GM21381 (cell line): ENCODE data around the gene PLXND1.

ENCODE experiments used
- ATAC-seq: cut with Tn5 transposase; IDR thresholded peaks from one replicate; pipeline ENCODE4 v1.9.1; 2021; ENCODE audit warnings: mild to moderate bottlenecking, moderate library complexity; ENCODE audit not compliant: unreplicated experiment

Gene PLXND1

DNA sequence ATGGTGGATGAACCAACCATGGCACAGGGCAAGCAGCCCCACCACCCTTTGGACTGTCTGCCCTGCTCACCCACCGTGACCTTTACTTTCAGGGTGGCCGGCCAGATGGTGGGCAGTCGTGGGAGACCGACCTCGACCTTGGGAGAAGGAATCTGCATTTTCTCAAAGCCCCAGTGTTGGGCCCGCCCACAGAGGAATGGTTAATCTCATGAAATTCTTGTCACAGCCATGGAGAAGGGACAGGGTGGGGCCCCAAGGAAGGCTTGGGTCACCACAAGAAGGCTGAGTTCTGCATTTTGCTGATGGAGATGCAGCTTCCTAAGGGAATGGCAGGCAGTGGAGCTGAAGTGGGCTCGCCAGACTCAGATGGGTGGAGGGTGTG lies 2.9 kb downstream of the PLXND1 start:
- ATAC-seq: no peak

DNA sequence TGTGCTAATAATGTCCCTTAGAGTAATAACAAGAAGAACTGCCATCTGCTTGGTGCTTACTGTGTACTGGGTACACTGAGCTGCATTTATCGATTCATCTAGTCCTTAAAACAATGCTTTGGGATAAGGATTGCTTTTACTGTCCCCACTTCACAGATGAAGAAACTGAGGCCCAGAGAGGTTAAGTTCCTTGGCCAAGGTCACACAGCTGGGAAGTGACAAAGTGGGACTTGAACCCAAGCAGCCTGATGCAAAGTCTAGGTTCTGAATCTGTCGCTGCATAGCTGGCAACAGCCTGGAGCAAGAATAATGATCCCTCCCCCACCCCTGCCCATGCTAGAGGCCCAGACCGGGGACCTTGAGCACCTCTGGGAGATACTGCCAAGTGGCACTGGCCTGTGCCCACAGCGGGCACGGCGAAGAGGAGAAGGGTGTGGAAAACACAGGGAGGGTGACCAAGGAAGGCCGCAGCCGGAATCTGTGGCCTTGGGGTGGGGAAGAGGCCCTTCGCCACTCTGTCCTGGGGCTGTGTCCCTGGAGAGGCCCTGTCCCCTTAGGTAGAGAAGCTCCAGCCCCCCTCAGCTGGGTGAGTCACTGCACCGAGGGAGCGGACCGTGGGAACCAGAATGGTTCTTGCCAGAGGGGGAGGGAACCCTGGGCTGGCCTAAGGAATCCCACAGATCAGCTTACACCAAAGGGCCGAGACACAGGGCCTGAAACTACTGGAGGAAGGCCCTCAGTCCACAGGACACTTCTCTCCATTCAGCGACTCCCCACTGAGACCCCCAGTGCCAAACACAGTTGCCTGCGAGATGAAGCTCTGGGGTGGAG lies 3.5 kb downstream of the PLXND1 start:
- no peak for ATAC-seq

DNA sequence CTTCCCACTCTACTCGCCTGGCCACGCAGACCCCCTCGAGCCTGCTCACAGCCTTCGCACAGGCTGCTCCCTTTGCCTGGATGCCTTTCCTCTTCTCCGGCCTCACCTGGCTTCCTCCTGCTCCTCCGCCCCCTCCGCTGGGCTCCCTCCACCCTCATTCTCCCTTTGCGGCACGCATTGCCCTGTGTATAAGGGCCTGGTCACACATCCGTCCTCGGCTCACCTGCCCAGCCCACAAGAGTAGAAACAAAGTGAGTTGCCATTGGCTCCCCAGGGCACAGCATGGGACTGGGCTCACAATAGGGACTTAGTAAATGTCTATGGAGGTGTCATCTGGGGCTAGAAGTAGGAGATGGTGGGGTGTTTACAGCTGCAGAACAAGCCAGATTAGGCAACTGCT lies 4.2 kb downstream of the PLXND1 start:
- ATAC-seq: no peak

DNA sequence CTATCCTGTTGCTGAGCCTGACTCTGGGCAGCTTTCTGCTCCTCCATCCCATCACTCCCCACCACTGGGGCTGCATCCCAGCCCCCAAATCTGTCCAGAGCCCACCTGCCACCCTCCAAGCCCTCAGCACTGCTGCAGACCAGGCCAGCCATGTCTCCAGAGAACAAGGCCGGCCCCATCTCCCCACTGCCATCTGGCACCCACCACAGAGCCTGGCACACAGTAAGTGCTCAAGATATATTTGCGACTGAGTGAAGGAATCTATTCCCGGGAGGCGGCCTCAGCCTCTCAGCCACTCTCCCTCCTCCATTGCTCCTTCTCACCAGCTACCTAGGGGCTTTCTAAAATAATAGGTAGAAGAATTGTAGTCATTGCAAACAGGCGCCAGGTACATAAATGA lies 4.8 kb downstream of the PLXND1 start:
- ATAC-seq: no peak

DNA sequence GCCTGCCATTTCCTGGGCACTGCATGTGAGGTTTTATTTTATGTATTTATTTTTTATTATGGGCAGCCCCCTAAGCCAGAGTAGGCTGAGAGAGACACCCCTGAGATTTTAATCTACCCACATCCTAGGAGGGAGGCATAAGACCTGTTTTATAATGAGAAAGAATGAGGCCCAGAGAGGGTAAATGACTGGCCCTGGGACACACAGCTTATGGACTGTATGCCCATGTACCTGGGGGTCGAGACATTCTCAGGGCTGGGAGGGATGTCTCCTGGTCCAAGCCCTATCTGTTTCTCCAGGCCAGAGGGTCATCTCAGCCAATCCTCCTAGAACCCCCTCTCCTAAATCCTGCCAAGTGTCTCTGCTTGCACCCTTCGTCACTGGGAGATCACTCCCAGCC lies 6.1 kb downstream of the PLXND1 start:
- ATAC-seq: no peak

DNA sequence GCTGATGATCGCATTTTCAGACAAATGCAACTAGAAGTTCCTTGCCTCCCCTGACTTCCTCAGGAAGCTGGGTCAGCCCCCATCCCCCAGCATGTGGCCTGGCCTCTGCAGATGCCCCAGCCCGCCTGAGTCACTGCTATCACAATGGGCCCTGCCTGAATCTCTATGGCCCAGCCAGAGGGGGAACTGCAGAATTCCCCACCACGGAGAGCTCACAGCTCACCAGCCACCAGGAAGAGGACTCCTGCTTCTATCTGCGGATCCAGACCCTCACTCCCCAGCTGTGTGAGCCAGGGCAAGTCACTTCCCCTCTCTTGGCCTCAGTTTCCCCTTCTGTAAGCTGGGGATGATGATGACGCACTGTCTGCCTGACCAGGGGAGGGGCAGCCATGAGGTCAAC lies 6.9 kb downstream of the PLXND1 start:
- no peak for ATAC-seq

DNA sequence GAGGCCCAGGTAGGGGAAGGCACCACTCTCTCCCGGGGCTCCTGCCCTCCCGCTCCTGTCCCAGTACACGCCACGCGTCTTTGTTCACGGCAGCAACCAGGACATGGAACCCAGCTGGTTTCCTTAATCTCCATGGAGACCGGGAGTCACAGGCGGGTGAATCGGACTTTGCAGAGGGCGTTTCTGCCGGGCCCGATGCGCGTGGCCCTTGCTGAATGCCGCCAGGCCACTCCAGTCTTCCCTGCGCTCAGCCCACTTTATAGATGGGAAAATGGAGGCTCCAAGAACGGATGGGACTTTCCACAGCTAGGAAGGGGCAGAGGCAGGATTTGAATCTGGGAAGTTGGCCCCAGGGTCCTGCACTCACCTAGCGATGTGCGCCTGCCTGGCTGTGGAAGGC lies 7.4 kb downstream of the PLXND1 start:
- ATAC-seq: no peak

DNA sequence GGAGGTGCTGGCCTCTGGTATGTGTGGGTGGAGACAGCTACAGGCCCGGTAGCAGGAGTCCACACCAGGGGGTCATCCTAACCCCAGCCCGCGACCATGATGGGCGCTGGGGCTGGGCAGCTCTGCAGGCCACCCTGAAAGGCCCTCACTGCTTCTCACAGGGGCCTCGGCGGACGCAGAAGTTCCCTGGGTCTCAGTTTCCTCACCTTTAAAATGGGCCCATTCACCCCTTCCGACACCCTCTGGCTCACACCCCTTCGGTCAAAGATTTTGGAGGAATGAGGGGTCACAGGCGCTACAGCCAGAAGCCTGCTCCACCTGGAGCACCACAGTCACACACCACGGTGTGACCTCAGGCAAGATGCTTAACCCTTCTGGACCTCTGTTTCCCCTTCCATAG lies 8.0 kb downstream of the PLXND1 start:
- ATAC-seq: no peak

DNA sequence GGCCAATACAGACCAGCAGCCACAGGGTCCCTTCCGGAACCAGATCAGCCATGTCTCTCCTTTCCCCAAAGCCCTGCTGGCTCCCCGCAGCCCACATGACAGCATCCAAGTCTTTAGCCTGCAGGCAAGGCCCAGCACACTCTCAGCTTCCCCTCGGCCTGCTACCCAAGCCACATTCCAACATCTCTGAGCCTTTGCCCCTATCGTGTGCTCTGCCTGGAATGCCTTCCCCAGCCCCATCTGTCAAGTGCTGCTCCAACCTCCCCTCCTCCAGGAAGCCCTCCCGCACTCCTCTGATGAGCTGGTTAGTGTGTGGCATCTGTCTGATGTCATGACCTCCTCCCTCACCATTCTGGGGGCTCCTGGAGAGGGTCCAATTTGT lies 8.5 kb downstream of the PLXND1 start:
- no peak for ATAC-seq

DNA sequence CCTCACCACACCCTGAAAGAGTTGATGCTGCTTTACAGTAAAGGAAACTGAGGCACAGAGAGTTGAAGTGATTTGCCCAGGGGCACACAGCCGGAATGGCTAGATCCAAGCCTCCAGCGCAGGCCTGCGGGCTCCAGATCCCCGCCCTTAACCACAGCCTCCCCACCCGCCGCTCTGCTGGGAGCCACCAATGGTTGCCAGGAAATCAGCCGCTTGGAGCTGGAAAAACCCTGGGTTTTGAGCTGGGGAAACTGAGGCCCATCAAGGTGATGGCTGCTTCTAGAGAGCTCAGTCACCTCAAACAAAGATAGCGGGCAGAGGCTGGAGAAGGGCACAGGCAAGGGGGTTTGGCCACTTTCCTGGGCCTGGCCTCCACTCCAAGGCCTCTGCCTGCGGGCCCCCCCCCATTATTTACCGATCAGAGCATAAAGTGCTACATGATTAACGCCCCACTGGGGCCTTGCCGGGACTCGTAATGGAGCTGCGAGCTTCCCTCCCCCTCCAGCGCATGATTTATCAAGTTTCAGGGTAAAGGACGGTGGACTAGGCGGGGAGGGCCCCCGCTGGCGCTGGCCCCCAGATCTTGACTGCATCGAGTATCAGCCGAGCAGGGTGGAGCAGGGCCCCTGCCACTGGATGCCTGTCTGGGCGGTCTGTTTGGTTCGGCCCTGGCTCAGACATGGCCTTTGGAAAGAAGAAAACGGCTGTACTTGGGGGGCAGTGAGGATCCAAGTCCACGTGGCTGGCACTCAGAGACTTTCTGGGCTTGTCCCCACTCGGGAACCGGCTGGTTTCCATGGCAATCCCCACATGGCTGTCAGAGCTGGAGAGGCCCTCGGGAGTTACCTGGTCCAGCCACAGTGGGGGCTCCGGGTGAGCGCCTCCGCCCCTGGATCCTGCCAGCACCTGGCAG lies 9.1 kb downstream of the PLXND1 start:
- ATAC-seq: no peak

DNA sequence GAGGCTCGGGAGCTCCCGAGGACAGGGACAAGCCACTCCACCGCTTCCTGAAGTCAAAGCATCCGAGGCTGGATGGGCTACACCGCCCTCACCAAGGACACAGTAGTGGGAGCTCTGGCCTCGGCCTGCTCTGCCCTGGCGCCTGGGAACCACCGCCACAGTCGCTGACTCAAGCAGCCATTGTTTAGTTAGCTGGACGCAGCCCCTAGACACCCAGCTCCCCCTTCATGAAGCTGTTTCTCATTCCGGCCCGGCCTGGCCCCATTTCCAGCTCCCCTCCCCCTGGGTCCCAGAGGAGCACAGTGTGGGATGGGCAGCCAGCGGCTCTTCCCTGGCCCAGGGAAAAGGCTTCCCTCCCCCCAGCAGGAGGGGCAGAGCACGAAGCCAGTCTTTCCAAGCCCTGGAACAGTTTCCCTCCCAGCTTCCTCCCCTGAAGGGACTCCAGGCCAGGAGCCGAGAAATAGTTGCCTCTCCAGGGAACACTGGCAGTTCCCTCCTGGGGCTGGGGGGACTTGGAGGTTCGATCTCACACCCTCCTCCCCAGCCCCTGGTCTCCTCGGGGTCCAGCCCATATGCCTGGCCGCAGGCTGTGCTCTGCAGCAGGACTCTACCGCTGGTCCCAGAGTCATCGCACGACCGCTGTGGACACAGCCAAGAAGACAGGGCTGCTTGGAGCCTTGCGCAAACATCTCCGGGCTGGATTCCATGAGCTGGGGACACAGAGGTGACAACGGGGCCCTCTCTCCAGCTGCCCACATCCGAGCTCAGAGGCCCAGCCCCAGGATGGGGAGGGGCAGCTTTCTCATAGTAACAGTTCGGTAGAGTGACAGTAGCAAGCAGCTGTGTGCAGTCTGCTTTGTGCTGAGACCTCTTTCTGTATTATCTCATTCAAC lies 10.0 kb downstream of the PLXND1 start:
- ATAC-seq: no peak

DNA sequence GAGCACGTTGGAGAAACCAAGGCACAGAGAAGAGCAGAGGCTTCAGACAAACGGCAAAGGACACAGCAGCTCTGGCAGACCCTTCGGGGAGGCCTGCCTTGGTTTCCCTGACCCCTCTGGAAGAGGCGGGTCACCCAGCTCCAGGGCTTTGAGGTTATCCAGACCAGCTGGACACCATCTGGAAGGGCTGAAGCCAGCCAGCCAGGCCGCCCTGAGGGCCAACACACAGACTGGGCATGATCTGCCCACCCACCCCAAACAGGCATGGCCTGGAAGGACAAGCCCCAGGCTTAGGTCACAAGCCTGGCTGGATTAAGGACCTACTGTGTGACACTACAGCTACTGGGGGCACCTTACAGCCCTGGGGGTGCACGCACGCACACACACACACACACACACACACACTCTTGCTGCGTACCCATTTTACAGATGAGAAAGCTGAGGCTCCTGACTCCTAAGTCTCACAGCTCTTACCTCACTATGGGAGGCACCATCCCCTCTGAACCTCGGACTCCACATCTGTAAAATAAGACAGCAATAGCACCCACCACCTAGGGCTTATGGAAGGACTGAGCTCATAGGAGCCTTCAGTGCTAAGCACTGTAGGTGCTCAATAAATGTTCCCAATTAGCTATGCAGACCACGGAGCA lies 10.8 kb downstream of the PLXND1 start:
- ATAC-seq: no peak

DNA sequence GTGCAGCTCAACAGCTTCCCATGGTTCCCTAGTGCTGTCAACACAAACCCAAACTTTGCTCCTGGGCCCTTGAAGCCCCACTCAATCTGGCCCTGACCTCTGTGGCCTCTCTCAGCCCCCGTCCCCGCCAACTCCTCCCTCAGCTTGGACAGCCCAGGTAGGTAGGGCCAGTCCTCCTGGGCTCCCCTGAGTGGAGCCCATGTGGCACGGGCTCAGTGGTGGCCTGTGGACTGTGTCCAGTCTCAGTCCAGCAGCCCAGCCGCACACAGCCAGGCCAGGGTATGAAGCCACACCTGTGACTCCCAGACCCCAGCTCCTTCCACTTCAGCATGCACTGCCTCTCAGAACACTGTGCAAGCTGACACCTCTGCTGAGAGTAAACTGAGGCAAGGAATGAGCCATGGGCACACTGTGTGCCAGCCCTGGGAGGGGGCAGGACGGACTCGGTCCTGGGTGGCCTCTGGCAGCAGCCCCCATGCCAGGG lies 11.5 kb downstream of the PLXND1 start:
- ATAC-seq: no peak

DNA sequence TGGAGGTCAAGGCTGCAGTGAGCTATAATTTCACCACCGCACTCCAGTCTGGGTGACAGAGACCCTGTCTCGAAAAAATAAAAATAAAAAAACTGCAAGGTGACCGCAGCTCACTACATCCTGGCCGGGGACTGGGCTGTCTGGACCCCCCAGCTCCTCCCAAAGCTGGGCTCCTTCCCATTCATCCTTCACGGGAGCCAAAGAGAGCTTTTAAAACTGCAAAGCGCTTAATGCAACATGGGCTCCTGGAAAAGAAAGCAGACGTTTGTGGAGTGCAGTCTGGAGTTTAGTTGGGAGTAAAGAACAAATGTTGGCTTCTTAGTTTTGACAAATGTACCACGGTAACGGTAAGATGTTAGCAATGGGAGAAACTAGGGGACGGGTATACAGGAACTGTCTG lies 12.1 kb downstream of the PLXND1 start:
- ATAC-seq: no peak

DNA sequence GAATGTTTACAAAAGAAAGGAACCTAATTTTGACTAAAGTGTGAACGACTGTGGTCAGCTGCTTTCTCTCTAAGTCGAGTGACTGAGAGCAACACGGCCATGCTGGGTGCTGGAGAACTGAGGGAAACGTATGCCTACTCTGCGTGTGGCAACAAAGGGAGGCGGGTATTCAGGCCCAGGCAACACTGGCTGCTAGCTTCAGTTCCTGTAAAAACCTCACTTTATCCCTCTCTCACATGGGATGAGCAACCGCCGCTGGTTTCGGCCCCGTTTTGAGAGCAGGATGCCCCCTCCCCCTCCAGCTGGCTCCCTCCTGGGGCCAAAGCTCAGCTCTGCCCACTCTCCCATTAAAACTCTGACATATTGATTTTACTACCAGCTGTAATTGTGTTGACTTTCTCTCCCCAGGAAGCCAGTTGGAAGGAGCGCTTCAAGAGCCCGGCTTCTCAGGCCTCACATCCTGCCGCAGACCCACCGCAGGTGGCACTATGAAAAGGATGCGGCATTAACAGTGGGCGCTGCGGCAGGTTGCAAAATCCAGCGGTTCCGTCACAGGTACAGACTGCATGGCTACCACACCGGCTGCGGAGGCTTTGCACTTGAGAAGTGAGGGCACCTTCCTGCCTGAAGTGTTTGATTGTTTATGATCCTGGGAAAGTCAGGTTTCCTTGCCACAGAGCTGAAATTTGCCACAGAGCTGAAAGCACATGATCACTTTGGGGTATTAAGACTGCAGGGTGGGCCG lies 12.7 kb downstream of the PLXND1 start:
- ATAC-seq: no peak

DNA sequence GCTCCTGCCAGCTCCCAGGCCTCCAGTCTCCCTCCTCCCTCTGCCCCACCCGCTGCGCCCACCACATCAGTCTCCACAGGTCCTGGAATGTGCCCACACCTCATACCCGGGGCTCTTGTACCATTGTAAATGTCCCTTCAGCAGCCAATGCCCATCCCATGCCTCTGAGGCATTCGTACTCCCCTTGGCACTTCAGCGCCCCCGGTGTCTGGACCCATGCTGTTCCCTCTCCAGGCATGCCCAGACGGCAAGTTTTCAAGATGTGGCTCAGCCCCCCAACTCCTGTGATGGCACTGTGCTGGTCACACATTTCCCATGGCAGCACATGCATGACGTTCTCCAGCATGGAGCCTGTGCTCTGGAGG lies 13.3 kb downstream of the PLXND1 start:
- ATAC-seq: no peak

DNA sequence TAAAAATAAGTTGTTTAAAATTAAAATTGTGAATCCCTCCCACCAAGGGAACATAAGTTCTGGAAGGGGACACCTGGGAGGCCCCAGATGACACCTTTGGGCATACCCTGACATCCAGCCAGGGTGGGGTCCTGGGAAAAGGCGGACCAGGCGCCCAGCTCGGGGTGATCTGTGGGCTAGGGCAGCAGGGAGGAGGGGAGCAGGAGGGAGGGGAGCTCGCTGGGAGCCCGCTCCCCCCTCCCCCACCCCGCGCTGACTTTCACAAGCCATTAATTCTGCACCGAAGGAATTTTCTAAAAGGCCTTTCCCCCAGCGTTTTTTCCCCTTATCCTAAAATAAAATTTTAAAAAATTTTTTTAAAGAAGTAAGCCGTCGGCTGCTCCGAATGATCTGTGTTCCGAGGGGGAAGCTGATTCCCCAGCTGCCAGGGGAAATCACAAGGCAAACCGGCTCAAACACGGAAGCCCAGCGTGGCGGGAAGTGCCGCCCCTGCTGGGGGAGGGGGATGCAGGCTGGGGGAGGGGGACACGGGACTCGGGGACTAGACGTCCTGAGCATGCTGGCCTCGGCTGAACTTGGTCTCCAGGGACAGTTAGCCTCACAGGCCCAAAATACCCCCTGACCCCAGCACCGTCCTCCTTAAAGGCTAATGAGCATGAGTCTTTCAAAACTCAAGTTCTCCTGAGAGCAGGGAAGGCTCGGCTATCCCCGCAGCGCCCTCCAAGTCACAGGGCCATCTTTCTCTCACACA lies 13.9 kb downstream of the PLXND1 start:
- ATAC-seq: no peak

DNA sequence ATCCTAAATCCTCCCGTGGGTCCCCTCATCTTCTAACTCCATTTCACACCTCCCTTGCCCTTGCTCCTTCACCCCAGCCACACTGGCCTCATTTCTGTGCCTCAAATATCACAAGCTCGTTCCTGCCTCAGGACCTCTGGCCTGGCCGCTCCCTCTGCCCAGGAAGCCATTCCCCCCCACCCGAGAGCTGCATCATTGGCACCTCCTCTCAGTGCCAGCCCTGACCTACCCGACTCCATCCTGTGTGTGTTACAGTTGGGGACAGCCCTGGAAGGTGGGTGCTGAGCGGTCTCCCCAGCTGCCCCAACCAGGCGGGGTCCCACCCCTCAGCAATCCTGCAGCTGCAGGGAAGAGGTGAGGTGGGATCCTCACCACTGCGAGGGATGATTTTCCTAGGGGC lies 14.5 kb downstream of the PLXND1 start:
- no peak for ATAC-seq

DNA sequence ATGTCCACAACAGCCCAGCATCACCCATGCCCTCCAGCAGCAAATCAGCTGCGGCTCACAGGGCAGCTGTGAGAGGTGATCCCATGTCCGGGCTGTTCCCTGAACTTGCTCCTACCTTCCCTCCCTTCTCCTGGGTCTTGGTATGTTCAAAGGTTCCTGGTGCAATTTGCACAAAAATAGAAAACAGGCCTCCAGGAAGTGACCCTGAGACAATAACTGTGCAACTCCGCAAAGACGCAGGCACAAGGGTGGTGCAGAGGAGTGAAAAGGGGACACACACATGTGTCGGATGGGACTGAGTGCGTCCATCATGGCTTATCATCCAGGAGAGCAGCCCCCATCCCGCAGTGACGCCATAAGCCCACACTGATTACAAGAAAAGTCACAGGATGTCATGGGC lies 16.3 kb downstream of the PLXND1 start:
- ATAC-seq: no peak
